Ishikawa (cell line): ENCODE results near the gene MLLT10.

Experiments used
- CEBPB ChIP-seq: IDR thresholded peaks from 2 replicates; pipeline ENCODE4 v1.6.1; 2012
- CREB1 ChIP-seq: IDR thresholded peaks from 2 replicates; pipeline ENCODE4 v1.6.1; 2012; ENCODE audit warnings: low read depth
- EP300 ChIP-seq: IDR thresholded peaks from 2 replicates; pipeline ENCODE4 v1.6.1; 2012; ENCODE audit warnings: borderline replicate concordance
- FOXM1 ChIP-seq: IDR thresholded peaks from 2 replicates; pipeline ENCODE4 v1.6.1; 2012; ENCODE audit warnings: low read depth, borderline replicate concordance
- NFIC ChIP-seq: IDR thresholded peaks from 2 replicates; pipeline ENCODE4 v1.6.1; 2012
- RAD21 ChIP-seq: IDR thresholded peaks from 2 replicates; pipeline ENCODE4 v1.6.1; 2012; ENCODE audit warnings: low read depth
- REST ChIP-seq: IDR thresholded peaks from 2 replicates; pipeline ENCODE4 v1.6.1; 2012; ENCODE audit warnings: low read depth, mild to moderate bottlenecking
- TAF1 ChIP-seq: IDR thresholded peaks from 2 replicates; pipeline ENCODE4 v1.6.1; 2012; ENCODE audit warnings: low read depth, mild to moderate bottlenecking
- TCF12 ChIP-seq: IDR thresholded peaks from 2 replicates; pipeline ENCODE4 v1.6.1; 2012; ENCODE audit warnings: low read depth
- YY1 ChIP-seq: IDR thresholded peaks from 2 replicates; pipeline ENCODE4 v1.6.1; 2012; ENCODE audit warnings: low read depth
- ZBTB7A ChIP-seq: IDR thresholded peaks from 2 replicates; pipeline ENCODE4 v1.6.1; 2012; ENCODE audit warnings: low read depth
- TF ChIP-seq, protein P1 (sequence below): IDR thresholded peaks from 2 replicates; pipeline ENCODE4 v1.6.1; 2012
- TF ChIP-seq, protein P2 (sequence below): IDR thresholded peaks from 2 replicates; pipeline ENCODE4 v1.6.1; 2012

- no peak for TF ChIP-seq RAD21
- TF ChIP-seq YY1 = no peak
- no peak for TF ChIP-seq FOXM1
- no peak for TF ChIP-seq NFIC
- TF ChIP-seq, protein P1, sequence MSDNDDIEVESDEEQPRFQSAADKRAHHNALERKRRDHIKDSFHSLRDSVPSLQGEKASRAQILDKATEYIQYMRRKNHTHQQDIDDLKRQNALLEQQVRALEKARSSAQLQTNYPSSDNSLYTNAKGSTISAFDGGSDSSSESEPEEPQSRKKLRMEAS = no peak
- TF ChIP-seq REST = no peak
- TF ChIP-seq TAF1 = no peak
- TF ChIP-seq, protein P2, sequence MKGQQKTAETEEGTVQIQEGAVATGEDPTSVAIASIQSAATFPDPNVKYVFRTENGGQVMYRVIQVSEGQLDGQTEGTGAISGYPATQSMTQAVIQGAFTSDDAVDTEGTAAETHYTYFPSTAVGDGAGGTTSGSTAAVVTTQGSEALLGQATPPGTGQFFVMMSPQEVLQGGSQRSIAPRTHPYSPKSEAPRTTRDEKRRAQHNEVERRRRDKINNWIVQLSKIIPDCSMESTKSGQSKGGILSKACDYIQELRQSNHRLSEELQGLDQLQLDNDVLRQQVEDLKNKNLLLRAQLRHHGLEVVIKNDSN = no peak
- TF ChIP-seq ZBTB7A = no peak
- no peak for TF ChIP-seq CEBPB
- no peak for TF ChIP-seq EP300
- no peak for TF ChIP-seq TCF12
- no peak for TF ChIP-seq CREB1
Observed at GRCh38 chr10:21499701-21500577, 34.1 kb upstream of the MLLT10 start.
